HG02623 (cell line): ENCODE measurements around the gene IMP3.
"Not testable (repeated sequence)": the region's sequence is repeated elsewhere in the genome, so short reads cannot be mapped to it uniquely, and the experiment has no call there.

ENCODE experiments used
- ATAC-seq: cut with Tn5 transposase; IDR thresholded peaks from one replicate; pipeline ENCODE4 v1.9.1; 2021; ENCODE audit warnings: moderate library complexity; ENCODE audit not compliant: unreplicated experiment

The IMP3 gene

DNA sequence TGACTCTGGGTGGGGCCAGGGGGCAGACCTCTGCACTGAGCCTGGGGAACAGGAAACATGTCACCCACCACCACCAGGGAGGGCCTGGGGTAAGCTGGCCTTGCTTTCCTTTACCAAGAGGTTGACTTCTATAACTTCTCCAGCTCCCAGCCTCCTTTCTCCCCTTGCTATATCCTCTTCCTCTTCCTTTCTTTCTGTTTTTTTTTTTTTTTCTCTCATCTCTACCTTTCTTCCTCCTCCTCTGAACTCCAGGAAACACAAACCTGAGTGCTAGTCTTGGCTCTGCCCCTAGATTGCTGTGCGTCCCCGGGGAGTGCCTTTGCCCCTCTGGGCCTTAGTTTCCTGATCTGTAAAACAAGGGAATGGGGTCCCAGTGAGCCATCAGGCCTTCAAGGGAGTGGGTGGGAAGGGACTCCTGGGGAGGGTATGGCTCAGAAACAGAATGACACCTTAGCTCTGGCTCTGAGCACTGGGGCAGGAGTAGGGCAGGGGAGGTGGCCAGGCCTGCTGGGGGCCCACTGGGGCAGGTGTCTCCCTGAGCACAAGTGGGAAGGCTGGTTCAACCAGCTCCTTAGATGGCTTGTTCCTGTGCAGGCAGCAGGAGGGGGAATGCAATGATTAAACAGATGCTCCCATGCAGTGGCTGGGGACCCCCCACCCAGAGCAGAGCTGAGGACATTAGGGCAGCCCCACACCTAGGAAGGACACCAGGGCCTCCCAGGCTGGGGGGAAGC is 12.0 kb upstream of the IMP3 start:
- ATAC-seq: no peak

DNA sequence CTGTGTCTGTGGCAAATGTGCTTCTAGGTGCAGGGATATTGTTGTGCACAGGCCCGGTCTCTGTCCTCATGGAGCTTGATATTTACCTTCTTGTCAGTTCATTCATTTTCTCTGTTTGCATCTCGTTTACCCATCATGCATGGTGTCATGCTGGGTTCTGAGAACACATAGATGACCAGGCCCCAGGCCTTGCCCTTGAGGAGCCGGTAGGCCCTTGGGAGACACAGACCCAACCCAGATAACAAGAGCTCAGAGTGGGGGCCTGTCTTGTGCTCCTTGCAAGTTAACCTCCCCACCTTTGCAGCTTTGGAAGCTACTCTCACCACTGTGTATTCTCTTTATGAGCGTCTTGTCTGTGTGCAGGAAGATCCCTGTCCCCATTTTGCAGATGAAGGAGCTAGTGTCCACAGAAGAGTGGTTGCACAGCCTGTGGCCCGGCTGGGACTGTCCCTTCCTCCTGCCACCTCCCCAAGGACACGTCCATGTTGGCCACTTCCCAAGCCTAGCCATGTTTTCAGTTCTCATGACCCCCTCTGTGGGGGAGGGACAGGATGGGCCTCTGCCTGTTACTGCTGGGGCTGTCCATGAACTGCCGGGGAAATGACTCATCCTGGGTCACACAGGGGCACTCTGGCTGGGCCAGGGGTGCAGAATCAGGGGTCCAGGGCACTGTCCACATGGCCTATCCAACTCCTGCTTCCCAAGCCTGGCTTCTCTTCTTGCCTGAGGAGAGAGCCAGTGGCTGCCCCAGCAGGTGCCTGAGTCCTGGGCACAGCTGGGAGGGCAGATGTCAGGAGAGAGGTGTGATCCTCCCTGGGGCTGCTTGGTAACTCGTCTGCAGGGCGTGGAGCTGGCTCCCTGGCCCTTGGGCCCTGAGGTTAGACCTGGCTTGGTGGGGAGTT is 11.1 kb upstream of the IMP3 start:
- ATAC-seq: no peak

DNA sequence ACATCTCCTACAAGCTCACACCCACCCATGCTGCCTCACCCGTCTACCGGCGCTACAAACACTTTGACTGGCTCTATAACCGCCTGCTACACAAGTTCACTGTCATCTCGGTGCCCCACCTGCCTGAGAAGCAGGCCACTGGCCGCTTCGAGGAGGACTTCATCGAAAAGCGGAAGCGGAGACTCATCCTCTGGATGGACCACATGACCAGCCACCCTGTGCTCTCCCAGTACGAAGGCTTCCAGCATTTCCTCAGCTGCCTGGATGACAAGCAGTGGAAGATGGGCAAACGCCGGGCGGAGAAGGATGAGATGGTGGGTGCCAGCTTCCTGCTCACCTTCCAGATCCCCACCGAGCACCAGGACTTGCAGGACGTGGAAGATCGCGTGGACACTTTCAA is 9.8 kb upstream of the IMP3 start:
- ATAC-seq: no peak

- ATAC-seq: no peak
These were observed 9.2 kb upstream of the IMP3 start for GRCh38 chr15:75649045-75649761.

DNA sequence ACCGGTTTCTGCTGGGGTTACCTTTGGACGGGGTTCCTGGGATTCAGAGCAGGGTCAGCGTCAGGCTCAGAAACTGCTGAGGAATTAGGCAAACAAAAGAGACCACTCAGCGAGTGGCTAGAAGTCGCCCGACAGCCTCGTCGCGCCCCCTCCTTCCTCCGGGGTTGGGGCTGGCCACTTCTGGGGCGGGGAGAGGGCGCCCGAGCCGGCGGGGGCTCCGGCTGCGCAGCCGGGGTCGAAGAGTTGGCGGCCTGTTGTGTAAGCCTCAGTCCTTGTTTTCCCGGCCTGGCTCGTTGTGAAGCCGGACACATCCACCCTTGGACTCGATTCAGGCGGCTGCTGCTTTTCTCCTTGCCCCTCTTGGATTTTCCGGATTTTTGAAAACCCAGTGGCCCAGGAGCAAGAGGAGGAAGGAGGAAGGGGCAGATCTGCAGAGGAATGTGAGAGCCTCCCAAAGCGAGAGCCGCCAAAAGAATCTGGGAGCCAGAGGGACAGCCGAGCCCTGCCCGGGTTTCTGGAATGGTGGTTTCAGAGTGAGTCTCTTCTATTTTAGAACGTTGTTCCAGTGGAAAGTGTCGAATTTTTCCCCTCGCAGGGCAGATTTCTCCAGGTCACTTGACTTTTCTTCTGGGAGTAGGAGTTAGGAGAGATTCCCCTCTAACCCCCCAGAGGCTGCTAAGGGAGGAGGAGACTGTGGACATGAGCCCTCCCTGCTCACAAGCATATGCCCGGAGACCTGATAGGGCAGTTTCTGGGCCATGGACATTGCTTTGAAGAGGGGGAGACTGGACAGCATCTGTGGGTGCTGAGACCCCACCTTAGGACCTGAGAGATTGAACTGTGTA is 8.4 kb upstream of the IMP3 start:
- no peak for ATAC-seq

DNA sequence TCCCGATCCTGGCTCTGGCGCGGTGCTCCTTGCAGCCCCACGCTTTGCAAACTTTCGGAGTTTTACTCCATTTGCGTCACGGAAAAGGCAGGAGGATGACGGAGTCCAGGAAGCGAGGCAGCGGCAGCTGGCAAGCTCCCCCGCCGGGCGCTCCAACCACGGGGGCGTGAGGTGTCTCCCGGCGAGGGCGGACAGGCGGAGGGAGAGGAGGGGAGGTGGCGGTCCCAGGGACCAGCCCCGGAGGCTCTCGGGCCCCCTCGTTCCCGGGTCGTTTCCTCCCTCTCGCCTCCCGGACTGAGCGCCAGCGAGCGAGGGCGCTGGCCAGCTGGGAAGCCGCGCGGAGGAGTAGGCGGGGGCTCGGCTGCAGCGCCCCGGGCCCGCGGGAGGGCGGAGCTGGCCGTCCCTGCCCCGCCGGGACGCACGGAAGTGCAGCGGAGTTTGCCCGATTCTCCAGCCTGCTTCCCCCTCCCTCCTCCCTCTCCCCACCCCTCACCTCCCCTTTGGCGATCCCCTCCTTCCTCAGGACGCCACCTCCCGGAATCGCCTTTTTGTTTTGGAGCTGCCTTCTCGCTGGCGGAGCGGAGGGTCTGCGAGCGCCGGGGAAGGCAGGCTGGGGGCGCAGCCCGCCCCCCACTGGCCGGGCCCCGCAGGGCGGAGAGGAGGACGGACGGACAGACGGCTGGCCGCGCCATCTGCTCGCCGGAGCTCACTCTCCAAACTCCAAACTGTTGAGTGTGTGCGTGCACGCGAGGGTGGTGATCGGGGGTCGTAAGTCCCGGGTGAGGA is 7.5 kb upstream of the IMP3 start, which contains the start of gene SNX33:
Gene SNX33, plus strand, starts transcription at position 543 of the 786 bp plus-strand sequence. CDS start 1,191 bp downstream, outside the sequence.
- no peak for ATAC-seq

GRCh38 chr15:75646944-75647364 is 6.9 kb upstream of the IMP3 start:
- ATAC-seq: no peak

DNA sequence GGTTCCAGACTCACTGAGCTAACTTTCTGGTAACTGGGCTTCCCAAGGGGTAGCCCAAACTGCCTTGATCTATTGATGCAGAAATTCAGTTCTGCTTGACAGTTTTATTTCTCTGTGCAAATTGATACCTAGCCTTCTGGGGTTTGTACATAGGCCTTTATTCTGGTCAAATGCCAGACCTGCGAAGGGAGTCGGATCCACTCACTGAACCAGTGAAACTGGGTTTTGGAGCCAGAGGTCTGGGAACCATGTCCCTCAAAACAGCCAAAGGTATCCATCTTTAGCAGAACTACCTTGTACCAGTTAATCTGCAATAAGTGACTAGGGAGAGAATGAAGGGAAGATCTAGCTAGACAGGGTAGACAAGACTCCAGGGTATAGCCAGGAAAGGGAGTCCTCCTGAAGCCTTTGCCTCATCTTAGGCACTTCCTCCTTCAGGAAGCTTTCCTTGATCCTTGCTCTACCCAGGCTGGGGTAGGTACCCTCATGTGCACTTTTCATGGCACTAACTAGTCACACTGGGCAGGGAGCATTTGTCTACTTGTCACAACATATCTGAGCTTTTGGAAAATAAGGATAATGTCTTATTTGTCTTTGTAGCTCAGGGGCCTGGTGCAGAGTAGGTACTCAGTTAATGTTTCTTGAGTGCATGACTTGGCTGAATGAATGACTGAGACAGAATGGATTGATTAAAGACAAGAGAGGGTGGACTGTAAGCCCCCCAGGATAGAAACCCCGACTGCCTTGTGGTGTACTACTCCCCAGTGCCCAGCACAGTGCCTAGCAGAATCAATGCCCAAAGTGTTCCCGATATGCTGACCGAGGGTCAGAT is 6.3 kb upstream of the IMP3 start:
- ATAC-seq: no peak

DNA sequence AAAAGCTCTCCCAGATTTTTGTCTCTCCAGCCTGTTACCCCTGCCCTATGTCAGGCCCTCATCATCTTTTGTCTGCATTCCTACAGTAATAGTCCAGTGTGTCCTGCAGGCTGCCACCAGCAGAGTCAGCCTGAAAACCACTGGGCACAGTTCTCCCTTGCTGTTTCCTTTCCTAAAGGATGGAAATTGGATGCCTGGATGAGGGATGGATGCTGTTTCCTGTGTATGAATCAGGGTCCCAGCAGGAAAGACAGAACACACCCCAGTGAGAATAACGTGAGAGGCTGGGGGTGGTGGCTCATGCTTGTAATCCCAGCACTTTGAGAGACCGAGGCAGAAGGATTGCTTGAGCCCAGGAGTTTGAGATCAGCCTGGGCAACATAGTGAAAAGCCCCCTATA is 4.4 kb upstream of the IMP3 start:
- no peak for ATAC-seq

DNA sequence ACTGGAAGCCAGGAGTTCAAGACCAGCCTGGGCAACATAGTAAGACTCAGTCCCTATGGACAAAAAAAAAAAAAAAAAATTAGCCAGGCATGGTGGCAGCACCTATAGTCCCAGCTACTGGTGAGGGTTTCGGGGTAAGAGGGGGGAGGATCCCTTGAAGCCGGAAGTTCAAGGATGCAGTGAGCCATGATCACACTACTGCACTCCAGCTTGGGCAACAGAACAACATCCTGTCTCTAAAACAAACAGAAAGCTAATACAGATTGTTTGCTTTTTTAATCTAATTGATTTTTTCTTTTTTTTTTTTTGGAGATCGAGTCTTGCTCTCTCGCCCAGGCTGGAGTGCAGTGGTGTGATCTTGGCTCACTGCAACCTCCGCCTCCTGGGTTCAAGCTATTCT is 1.6 kb upstream of the IMP3 start:
- no peak for ATAC-seq

DNA sequence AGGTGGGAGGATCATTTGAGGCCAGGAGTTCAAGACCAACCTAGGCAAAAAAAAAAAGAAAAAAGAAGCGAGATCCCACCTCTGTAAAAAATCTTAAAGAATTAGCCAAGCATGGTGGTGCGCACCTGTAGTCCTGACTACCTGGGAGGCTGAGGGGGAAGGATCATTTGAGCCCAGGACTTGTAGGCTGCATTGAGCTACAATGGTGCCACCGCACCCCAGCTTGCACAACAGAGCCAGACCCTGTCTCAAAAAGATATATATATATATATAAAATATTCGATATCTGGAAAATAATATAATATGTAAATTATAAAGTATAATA is 1.1 kb upstream of the IMP3 start:
- ATAC-seq: no peak

- ATAC-seq: peak; percentile 16
These were observed 607 bp upstream of the IMP3 start for GRCh38 chr15:75640483-75641178.

DNA sequence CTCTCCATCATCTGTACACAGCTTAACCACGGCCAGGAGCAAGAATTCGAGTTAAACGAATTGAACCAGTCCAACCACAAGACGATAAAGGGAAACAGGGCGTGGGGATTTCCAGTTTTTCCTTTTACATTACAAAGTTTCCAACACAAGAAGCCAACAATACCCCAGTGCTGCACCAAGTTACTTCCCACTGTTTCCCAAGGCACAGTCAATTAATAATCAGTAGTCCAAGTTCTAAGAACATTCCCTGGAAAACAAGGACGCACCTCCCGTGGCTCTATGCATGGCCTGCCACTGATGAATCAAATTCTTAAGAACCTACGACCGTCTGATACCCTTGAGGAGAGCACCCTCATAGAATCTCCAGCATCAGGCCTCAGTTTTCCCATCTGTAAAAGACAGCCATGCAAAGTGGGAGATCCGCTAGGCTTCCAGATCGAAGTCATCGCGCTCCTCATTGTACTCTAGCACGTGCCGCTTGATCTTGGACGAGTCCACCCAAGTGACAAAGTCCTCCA is 774 bp downstream of the IMP3 start:
- no peak for ATAC-seq

DNA sequence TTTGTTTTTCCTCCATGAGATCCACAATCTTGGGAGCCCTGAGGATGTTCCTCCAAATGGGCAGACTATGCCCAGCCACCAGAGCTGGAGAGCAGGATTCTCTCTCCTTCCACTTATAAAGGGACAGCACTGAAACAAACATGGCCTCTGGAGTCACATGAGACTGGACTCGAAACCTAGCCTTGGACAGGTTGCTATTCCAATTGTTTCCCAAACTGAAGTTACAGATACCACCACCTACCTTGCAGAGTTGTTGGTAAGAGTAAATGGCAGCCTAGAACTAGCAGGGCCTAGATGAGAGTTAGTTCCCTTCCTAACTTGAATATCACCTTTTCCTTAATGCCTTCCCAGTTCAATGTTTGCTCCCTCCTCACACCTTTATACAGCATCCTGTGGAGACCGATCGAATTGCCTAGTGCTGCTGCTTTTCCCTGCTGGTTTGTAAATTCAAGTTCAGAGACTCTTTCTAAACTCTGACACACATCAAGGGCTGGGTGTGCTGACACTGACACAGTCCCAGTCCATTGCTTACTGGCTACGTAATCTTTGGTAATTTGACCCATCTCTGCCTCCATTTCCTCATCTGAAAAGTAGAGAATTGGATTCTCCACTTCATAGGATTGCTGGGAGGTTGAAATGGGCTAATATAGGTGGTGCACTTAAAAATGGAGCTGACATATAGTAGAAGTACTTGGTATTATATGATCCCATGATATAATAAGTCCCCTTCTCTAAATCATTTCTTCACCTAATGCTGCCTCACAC is 2.6 kb downstream of the IMP3 start:
- no peak for ATAC-seq

DNA sequence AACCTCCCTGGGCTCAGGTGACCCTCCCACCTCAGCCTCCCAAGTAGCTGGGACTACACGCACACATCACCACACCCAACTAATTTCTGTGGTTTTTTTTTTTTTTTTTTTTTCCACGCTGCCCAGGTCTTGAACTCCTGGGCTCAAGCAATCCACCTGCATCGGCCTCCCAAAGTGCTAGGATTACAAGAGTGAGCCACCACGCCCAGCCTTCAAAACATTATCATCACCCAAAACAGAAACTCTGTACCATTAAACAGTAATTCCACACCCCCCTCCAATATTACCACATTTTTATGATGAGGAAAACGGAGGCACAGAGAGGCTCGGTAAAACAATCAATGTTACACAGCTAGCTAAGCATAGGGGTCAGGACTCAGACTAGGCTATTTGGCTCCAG is 4.0 kb downstream of the IMP3 start:
- no peak for ATAC-seq

DNA sequence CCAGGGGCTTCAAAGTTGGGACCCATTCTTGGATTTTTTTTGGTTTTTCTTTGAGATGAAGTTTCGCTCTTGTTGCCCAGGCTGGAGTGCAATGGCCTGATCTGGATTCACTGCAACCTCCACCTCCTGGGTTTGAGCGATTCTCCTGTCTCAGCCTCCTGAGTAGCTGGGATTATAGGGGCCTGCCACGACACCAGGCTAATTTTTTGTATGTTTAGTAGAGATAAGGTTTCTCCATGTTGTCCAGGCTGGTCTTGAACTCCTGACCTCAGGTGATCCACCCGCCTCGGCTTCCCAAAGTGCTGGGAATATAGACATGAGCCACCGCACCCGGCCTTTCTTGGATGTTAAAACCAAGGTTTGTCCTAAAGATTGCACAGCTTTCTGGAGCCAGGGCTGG is 6.1 kb downstream of the IMP3 start:
- ATAC-seq: not testable (repeated sequence)

GRCh38 chr15:75631935-75632334 is 8.1 kb downstream of the IMP3 start:
- ATAC-seq: no peak
